ENCODE data around the gene AMN.

DNA sequence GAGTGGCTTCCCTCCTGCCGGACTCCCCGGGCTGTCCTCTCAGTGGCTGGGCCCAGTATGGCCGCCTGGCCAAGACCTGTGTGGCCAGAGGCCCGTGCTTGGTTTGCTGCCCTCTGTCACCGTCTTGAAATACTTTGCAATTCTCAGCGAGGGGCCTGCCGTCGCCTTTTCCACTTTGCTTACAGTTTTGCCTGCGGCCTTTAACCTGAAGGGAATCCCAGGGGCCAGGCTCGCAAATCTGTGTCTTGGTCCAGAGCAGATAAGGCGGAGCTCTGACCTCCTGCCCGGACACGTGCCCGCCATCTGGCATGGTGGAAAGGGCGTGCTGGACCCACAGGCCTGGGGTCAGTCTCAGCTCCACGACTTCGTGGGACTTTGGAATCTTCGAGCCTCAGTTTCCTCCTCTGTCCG is 10.9 kb upstream of the AMN start:
- TF ChIP-seq, protein P1, sequence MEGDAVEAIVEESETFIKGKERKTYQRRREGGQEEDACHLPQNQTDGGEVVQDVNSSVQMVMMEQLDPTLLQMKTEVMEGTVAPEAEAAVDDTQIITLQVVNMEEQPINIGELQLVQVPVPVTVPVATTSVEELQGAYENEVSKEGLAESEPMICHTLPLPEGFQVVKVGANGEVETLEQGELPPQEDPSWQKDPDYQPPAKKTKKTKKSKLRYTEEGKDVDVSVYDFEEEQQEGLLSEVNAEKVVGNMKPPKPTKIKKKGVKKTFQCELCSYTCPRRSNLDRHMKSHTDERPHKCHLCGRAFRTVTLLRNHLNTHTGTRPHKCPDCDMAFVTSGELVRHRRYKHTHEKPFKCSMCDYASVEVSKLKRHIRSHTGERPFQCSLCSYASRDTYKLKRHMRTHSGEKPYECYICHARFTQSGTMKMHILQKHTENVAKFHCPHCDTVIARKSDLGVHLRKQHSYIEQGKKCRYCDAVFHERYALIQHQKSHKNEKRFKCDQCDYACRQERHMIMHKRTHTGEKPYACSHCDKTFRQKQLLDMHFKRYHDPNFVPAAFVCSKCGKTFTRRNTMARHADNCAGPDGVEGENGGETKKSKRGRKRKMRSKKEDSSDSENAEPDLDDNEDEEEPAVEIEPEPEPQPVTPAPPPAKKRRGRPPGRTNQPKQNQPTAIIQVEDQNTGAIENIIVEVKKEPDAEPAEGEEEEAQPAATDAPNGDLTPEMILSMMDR (IDR thresholded peaks at IDR 0.05) = no peak
- TF ChIP-seq EP300 (IDR thresholded peaks at IDR 0.05) (no peak), POLR2A (IDR thresholded peaks at IDR 0.05) (no peak)

All from ovary (tissue), 3 donors.